Measurements from ENCODE around the gene UGT1A10.

Gene UGT1A10

GRCh38 chr2:233822101-233822771 is 186.0 kb downstream of the UGT1A10 start:
- no peaks in the 10 kb centered on the region for H3K9me3 Mint-ChIP-seq
- CTCF ChIA-PET, result no interaction called here
- H3K4me1 Mint-ChIP-seq, result no peaks in the 10 kb centered on the region
- no peak overlapping the region for H3K27ac Mint-ChIP-seq
- peak; percentile 17 for DNase-seq
- no peaks in the 10 kb centered on the region for H3K36me3 Mint-ChIP-seq
- no peak overlapping the region for H3K4me3 Mint-ChIP-seq
- H3K27me3 Mint-ChIP-seq, result peaks cover 17% of the 10 kb centered on the region

Measured in activated naive CD4-positive, alpha-beta T cell treated with anti-CD3 and anti-CD28 coated beads, Interleukin-2, amount 10 ng/mL, durations not matched to agents 7 days and 5 days (primary cell).